Measurements from ENCODE around the gene ABCF2. TPM values are rescaled to one million over a fixed set of nuclear protein-coding genes. Genes with fewer than 3 reads are reported as not detected.

ABCF2 gene
- total RNA-seq, 1 experiment from 2014 or later = 74.0 TPM

DNA sequence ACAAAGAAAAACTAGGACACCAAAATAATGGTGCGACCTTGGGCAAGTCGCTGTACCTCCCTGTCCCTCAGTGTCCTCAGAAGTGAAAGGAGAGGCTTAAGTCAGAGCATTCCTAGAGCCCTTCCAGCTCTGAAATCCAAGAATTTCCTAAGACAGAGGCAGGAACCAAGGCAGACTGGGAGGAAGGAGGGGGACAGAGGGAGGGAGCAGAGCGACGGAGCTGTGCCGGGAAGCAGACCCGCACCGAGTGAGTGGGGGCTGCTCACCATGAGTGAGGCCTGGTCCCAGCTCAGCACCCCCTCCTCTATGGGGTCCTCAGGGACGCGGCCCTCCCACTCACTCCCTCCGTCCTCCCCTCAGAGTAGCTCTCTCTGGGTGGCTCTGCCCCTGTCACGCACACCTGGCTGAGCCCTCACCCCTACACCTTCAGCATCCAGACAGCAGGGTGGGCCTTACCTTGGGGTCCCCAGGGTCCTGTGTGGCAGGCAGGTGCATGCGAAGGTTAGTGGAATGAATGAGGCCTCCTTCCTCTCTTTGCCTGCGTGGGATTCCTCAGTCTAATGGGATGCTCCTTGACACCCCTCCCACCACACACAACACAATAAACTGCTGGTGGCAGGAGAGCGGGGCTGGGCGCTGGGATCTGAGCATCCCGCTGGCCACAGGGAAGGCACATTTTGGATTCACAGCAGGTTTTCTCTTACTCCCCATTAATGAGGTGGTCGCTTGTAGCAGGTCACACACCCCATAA lies 26.1 kb upstream of the ABCF2 start:
- DNase-seq (ENCODE audit: low read depth) = no peak

DNA sequence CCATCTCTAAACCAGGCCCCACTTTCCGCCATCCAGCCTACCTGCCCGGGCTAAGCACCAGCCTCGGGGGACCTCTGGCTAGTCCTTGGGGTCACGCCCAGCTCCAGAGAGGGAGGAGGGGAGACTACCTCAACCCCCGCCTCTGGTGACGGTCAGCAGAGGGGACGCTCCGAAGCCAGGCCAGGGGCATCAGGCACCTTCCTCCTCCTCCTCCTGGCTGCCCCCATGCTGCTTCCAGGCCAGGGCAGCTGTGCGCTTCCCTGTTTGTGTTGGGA lies 25.5 kb upstream of the ABCF2 start:
- no peak for DNase-seq (ENCODE audit: low read depth)

DNA sequence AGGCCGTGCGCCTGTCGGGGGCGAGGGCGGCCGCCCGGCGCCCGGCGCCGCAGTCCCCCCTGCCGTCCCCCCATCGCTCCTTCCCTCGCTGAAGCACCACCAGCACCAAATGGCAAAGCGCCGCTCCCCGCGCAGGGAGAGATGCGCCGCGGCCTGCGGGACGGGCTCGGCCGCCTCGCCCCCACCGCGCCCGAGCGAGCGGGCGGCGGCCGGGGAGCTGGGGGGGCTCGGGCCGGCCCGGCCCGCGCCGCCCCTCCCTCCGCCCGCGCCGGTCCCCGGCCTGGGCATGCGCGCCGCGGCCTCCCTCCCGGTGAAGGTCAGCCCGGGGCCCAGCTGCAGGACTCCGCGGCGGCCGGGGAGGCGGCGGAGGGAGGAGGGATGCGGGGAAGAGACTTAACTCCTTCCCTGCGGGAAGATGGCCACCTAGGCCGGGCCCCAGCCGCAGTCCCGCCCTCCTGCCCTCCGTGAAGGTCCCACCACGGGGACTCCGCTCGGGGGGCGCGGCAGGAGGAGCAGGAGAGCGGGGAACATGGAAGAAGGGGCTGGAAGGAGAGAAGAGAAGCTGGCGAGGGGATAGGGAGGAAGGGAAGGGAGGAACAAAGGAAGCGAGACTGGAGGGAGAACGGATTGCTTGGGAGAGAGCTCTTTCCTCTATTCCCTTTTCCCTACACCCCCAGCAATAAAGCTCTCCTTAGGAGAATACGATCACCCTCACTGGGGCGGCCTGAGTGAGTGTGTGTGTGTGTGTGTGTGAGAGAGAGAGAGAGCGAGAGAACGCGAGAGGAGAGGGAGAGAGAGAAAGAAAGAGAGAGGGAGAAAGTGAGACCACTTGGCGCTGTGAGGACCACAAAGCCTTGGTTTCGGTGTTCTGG lies 24.9 kb upstream of the ABCF2 start:
- peak; percentile 50 for DNase-seq (ENCODE audit: low read depth)

DNA sequence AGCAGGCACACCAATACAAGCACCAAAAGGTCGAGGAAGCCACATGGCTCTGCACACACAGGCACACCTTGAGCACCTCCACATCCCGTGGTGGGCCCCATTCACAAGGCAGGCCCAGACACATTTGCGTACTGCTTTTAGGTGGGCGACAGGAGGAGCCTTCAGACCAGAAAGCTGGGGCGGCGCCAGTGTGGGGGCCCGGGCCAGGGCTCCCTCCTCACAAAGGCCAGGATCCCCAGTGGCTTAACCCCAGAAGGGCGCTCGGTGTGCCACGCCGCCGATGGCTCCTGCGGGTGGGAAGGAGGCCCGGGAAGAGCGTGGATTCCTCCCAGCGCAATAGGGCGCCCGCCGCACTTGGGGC lies 24.3 kb upstream of the ABCF2 start:
- DNase-seq (ENCODE audit: low read depth) = no peak

DNA sequence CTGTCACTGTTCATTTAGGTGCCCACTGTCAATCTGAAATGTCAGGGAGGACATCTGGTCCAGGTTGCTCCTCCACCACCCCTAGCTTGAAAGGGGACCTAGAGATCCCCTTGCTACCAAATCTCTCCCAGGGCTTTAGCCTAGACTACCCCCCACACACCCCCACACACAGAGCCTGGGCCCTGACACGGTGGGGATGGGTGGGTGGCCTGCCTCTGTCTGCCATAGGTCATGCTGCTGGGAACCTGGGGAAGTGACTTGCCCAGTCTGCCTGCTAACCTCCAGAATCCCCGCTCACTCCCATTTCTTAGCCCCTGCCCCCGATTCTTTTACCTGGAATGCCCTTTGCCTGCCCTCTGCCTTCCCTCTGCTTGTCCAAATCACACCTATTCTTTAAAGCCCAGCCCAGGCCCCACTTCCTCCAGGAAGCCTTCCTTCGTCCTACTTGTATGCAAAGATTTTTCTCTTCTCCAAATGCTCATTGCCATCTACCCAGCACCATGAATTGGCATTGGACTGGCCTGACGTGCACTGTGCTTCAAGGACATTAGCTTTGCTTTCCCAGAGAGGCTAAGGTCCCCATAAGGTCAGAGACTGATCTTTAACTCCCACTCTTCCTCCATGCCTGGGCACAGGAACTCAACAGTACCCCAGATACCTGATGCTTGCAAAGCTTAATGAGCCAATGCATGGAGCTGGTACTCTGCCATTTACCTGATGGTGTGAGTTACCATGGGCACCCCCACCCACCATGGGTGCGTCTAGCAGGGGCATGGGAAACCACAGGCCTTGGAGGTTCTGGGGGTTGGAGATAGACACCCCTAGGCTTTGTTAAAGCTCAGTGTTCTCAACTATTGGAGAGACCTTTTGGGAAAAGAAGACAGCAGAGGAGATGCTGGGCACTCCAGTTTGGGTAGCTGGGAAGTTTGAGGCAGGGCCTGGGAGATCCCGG lies 23.5 kb upstream of the ABCF2 start:
- no peak for DNase-seq (ENCODE audit: low read depth)

DNA sequence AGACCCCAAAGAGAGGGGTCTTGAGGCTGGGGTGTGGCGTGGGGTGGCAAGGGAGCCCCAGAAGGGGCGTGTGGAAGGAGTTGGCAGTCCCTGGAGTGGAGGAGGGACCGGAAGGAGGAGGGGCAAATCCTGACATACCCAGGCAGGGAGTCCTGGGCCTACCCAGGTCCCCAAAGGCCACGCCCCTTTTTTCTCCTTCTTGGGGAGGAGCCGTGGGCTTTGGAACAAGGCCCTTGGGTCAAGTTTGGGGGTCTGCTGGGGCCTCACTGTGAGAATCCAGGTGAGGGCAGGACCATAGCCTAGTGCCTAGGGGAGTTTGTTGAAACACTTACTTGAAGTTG lies 22.7 kb upstream of the ABCF2 start:
- DNase-seq (ENCODE audit: low read depth) = peak; percentile 42

DNA sequence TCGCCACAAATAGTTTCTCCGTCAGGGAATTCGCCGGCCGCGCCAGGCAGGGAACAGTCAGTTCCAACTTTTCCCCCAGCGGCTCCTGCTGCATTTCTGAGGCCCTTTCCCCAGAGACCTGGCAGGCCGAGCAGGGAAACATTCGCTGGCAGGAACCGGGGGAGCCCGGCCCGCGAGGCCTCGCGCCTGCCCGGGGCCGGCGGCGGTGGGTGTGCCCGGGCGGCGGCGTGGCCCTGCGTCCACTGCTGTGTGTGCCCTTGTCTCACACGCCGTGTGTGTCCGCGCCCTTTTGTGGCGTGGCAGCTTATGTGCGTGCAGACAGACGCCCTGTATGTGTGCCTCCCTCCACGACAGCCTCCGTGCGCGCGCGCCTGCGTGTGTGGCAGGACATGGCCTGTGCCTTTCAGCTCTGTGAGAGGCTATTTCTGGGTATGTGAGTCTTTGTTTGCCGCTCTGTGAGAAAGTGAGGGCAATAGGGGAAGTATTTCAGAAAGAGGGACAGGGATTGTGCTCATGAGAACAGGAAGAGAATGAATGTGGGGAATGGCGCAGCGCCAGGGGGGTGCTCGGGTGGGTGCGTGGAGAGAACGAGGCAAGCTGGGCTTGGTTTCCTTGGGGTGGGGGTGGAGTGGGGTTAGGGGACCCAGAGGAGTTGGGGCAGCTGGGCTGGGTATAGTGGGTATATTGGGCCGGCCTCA lies 22.2 kb upstream of the ABCF2 start:
- peak; percentile 57 for DNase-seq (ENCODE audit: low read depth)

DNA sequence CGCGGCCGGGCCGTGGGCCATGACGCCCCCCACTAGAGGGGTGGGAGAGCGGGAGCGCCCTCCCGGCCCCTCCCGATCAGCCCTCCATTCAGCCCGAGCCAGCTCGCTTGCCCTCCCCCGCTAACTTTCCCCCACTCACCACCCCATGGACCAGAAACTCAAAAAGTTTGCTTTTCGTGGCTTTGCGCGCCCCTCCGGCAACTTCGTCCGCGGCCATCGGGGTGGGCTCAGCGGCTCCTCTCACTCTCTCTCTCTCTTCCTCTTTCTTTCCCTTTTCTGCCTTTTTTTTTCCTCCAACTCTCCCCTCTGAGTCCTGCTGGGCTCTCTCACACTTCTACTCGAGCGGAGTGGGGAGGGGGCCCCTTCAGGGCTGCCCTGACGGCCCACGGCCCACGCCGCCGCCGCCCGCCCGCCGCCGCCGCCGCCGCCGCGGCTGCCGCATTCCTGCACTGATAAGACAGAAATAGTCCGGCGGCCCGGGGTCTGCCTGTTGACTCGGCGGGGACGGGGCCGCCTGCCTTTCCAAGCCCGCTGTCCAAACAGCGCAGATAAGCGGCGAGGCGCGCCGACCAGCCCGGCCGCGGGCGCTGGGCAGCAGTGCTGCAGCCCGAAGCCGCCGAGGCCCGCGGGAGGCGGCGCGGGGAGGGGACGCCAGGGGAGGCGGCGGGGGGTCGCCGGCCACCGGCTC lies 21.5 kb upstream of the ABCF2 start, which contains the start of gene SMARCD3:
Gene SMARCD3, minus strand, starts transcription at position 349 of the 688 bp plus-strand sequence. Its CDS starts 132 bp downstream, at position 217.
- peak; percentile 54 for DNase-seq (ENCODE audit: low read depth)

DNA sequence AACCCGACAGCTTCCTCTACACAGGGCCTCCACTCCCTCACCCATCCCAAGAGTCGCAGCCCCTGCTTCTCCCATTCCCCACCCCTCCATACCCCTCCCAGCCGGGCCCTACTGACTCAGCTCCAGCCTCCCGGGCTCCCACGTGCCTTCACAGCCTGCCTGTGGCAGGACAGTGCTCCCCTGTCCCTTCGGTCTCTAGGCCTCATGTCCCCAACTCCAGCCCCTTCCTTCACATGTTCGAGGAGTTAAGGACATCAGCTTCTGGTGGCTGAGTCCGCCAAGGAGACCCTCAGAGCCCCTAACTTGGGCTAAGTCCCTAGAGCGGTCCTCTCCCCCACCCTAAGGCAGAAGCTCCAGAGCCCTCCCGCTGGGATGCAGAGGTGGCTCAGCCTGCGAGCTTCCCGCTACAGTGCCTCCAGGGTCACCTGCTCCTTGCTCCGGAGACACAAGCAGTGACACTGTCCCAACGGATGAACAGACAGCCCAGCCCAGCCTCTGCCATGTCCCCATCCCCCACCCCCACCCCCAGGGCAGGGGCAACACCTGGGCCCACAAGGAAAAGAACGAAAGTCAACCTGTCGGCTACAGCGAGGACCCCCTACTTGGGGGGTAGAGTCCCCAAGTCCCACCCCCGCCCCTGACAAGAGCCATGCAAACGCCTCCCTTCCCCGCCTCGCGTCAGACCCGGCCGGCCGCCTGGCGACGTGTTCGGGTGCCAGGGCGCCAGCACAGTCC lies 20.8 kb upstream of the ABCF2 start:
- DNase-seq (ENCODE audit: low read depth) = no peak

DNA sequence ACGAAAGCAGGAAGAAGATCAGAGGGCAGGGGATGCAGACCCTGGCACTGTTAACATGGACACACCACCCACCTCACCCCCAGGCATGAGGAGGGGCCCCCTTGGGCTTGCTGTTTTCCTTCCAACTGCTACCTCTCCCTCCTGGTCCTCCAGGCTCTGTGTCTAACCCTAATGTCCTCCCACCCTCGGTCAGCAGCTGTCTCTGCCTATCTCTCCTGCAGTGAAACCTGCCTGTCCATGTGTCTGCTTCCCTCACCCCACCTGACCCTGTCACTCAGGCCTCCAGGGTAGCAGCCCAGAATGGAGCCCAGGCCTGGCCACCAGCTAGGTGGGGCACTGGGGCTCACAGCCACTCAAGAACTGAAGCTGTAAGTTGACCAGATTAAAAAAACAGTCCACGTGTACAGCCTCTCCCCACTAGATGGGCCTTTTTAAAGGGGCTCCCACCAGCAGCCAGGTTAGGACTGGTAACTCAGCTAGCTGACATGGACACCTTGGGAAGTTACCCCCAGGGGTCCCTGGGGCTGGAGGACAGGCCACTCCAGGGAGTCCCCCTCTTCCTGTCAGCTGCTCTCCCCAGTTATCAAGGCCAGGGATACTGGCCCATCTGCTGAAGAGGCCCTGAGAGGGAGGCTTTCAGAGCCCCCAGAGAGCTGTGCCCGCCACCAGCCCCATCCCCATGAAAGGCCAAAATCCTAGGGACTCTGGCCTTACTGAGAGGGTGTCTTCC lies 20.0 kb upstream of the ABCF2 start:
- no peak for DNase-seq (ENCODE audit: low read depth)

DNA sequence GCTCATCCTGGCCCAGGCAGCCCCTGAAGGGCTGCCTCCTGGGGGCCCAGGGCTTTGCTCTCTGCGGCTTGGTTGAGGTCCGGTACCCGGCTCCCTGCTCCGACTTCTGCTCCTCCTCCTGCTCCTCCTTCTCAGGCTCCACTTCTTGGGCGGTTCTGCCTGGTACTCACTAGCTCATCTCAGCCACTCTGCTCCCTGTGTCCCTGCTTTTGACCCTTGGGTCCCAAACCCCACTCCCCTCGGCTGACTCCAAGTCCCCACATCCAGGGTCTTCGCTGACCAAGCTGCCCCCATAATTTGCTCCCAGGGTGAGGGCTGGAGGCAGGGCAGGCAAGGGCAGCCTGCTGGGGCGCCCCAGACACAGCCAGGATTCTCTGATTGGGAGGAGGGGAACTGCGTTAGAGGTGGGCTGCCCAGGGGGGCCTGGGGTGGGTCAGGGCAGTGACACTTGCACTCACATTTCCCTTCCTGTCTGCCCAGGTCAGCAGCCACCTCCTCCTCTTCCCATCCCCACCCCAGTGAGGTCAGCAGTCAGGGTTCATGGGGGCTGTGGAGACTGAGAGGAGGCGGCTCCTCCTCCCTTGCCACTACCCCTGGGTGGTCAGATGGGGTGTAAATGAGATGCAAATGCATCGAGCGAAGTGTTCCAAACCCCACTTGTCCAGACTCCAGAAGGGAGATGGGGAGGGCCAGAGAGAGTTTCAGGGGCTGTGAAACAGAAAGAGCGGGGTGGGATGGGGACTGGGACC lies 19.3 kb upstream of the ABCF2 start:
- DNase-seq (ENCODE audit: low read depth) = no peak

DNA sequence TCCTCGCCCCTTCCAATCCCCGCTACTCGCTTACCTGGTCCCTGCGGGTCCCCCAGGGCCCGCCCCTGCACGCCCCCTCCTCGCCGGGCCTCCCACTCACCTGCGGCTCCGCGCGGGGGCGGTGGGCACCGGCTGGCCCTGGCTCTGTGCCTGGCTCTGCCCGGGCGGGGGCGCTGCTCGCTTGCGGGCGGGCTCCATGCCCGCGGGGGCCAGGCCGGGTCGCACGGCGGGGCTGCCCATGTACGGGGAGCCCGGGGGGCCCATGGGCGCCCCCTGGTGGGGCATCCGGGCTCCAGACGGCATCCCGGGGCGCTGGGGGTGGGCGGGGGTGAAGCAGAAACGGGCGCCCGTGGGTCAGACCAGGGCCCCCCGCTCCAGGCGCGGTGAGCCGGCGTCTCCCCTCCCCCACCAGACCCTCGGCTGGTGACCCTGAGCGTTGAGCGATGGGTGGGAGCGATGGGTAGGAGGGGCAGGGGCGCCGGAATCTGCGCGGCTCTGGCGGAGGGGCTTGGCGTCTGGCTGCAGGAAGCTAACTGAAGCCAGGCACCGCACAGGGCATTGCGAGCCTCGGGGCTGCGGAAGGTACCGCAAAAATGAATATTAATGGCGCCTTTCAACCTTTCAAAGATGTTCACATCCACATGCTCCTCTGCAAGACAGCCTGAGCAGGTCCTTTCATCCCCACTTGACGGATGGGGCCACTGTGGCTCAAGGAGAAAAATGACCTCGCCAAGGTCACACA lies 18.5 kb upstream of the ABCF2 start:
- no peak for DNase-seq (ENCODE audit: low read depth)

DNA sequence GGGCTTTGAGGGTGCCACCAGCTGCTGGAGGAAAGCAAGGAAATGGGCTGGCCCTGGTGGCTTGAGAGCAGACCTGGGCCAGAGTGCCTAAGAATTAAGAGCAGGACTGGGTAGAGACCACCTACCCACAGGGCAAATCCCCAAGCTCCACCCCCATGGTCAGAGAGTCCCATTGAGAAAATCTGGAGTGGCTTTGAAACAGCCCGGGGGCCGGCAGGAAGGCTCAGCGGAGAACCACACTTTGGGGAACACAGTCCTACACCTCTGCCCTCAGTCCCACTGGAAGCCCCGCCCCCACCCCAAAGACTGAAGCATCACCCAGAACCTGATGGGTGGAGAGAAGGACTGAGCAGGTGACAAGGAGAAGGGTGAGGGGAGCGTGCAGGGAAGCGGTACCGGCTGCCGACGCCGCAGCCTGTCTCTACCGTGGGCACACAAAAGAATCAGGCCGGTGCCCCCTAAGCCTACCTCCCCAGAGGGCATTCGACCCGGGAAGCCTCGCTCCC lies 17.9 kb upstream of the ABCF2 start:
- no peak for DNase-seq (ENCODE audit: low read depth)

DNA sequence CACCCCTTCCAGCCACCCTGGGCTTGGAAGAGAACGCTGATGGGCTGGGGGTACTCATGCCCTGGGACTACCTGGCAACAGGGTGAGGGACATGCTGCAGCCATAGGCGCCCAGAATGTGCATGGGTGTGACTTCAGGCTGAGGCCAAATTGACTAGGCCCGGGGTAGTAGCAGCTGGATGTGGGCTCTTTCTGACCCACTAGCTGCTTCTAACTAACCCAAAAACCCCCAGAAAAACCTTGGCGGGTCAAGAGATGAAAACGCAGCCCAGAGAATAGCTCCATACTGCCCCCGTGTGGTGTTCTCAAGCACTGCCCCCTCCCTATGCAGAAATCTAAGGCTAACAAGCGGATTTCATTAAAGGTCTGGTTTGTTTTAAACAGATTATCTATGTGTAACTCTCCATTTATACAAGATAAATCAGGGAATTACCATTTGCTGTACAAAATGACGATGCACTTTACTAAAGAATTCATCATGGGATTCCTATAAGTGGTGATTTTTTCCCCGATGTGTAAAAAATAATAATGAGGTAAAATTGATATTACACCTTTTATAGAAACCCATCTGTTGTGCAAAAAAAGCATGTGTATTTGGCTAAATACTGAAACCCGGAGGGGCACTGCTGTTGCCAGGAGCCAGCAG lies 17.3 kb upstream of the ABCF2 start:
- peak; percentile 47 for DNase-seq (ENCODE audit: low read depth)

DNA sequence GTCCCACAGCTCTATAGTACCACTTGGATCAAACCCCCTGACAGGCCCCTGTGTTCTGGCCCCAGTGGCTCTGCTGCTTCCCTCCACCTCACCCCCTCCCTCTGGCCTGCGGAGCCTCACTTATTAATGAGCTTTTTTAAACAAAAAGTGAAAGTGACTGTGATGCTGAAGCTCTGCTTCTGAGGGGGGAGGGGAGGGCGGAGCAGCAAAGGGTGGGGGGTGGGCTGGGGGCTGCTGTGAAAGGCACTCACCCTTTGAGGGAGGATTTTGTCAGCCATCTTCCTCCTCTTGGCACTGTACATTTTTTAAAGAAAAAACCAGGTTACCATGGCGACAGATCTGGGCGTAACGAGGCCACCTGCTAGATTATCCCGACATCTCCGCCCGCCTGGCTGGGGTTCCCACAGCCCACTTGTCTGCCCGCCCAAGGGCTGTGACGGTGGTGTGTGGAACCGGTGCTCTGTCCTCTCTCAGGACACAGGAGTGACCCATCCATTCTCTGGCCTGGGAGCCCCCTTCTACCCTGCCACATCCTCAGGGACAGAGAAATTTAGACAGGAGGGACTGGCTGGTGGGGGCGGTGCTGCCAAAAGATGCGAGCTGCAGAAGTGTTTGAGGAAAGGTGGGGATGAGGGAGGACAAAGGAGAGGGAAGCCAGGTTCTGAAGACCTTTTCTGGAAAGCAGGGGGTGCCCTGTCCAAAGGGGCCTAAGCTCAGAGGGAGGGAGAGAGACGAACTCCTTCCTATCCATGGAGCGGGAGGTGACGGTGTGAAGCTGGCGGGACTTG lies 16.6 kb upstream of the ABCF2 start:
- peak; percentile 34 for DNase-seq (ENCODE audit: low read depth)

DNA sequence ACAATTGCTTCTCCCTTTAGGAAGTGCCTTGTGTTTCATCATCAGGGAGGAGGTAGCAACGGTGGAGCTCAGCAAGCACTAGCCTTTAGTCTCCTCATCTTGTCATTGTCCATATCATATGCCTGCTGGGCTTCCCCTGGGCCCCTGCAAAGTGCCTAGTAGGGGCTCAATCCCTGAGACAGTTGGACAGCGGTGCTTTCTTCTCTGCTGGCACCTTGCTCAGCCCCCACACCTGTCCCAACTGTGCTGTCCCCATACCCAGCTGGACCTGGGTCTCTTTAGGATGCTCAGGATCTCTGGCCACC lies 16.0 kb upstream of the ABCF2 start:
- no peak for DNase-seq (ENCODE audit: low read depth)

Measured in M059J (cell line).